GM23338 (cell line): Measurements from ENCODE around the gene ZMYND19. TPM values are rescaled to one million over a fixed set of nuclear protein-coding genes. Genes with fewer than 3 reads are reported as not detected.

ENCODE experiments used
- ATAC-seq: fragments of 200-7000 bp; cut with Tn5 transposase; 3 replicates; pipeline ENCODE4 v1.9.1; 2020
- DNase-seq: peaks from one replicate; pipeline ENCODE4 v3.0.0-alpha.2; 2015; ENCODE audit warnings: low spot score
- H2AFZ ChIP-seq: fragments of 200-600 bp; sonication (generic); 2 replicates; pipeline ENCODE4 v1.8.0; 2016; ENCODE audit warnings: antibody characterized with exemption, mild to moderate bottlenecking, moderate library complexity
- H3F3A ChIP-seq: fragments of 200-600 bp; sonication (generic); replicated peaks from 2 replicates; pipeline ENCODE4 v1.8.0; 2017; ENCODE audit warnings: antibody characterized with exemption, mixed run types, low read depth
- H3K27ac ChIP-seq: fragments of 200-600 bp; sonication (generic); 2 replicates; pipeline ENCODE4 v1.6.1; 2016; ENCODE audit warnings: low read depth
- H3K27me3 ChIP-seq: fragments of 200-600 bp; sonication (generic); 2 replicates; pipeline ENCODE4 v1.8.0; 2016; ENCODE audit warnings: mild to moderate bottlenecking, mixed run types, moderate library complexity; ENCODE audit not compliant: insufficient read depth
- H3K36me3 ChIP-seq: fragments of 200-600 bp; sonication (generic); 2 replicates; pipeline ENCODE4 v1.8.0; 2016; ENCODE audit warnings: mild to moderate bottlenecking; ENCODE audit not compliant: insufficient read depth
- H3K4me1 ChIP-seq: fragments of 200-600 bp; sonication (generic); 2 replicates; pipeline ENCODE4 v1.8.0; 2016; ENCODE audit warnings: mild to moderate bottlenecking, moderate library complexity; ENCODE audit not compliant: insufficient read depth
- H3K4me2 ChIP-seq: fragments of 200-600 bp; sonication (generic); 2 replicates; pipeline ENCODE4 v1.7.1; 2017; ENCODE audit warnings: mixed run types
- H3K4me3 ChIP-seq: fragments of 200-600 bp; sonication (generic); 2 replicates; pipeline ENCODE4 v1.6.1; 2016; ENCODE audit warnings: mixed run types
- H3K79me2 ChIP-seq: fragments of 200-600 bp; sonication (generic); replicated peaks from 2 replicates; pipeline ENCODE4 v1.8.0; 2017; ENCODE audit warnings: mild to moderate bottlenecking; ENCODE audit not compliant: insufficient read depth
- H3K9me2 ChIP-seq: fragments of 200-600 bp; sonication (generic); 2 replicates; pipeline ENCODE4 v1.8.0; 2017; ENCODE audit not compliant: insufficient read depth
- H4K20me1 ChIP-seq: fragments of 200-600 bp; sonication (generic); replicated peaks from 2 replicates; pipeline ENCODE4 v1.8.0; 2017; ENCODE audit warnings: mild to moderate bottlenecking; ENCODE audit not compliant: insufficient read depth
- H3K27ac Mint-ChIP-seq: 2 replicates; pipeline ENCODE4 v1.8.0; 2020; ENCODE audit warnings: inconsistent platforms, mild to moderate bottlenecking, moderate library complexity, mixed read lengths
- H3K27me3 Mint-ChIP-seq: 3 replicates; pipeline ENCODE4 v1.8.0; 2022; ENCODE audit warnings: low read depth, mild to moderate bottlenecking, moderate library complexity, mixed read lengths, inconsistent platforms; ENCODE audit not compliant: insufficient read depth, poor library complexity
- H3K36me3 Mint-ChIP-seq: 3 replicates; pipeline ENCODE4 v1.8.0; 2021; ENCODE audit warnings: low read depth, mild to moderate bottlenecking, inconsistent platforms, moderate library complexity, mixed read lengths
- H3K4me1 Mint-ChIP-seq: 3 replicates; pipeline ENCODE4 v1.8.0; 2020; ENCODE audit warnings: mild to moderate bottlenecking, inconsistent platforms, mixed read lengths
- H3K4me3 Mint-ChIP-seq: 3 replicates; pipeline ENCODE4 v1.8.0; 2021; ENCODE audit warnings: moderate library complexity, mild to moderate bottlenecking, inconsistent platforms, mixed read lengths
- H3K9me3 Mint-ChIP-seq: 3 replicates; pipeline ENCODE4 v1.8.0; 2020; ENCODE audit warnings: moderate library complexity, mild to moderate bottlenecking, inconsistent platforms, mixed read lengths
- CREB1 ChIP-seq: fragments of 250-450 bp; sonication (Bioruptor Pico); IDR thresholded peaks from 2 replicates; pipeline ENCODE4 v1.5.0; 2020; ENCODE audit warnings: low read depth, mild to moderate bottlenecking, moderate library complexity
- EZH2 ChIP-seq: fragments of 200-600 bp; sonication (generic); IDR thresholded peaks from one replicate; pipeline ENCODE4 v1.8.0; 2017; ENCODE audit warnings: antibody characterized with exemption, mild to moderate bottlenecking, low read depth; ENCODE audit not compliant: unreplicated experiment
- EZH2phosphoT487 ChIP-seq: fragments of 200-600 bp; sonication (generic); IDR thresholded peaks from one replicate; pipeline ENCODE4 v1.8.1; 2018; ENCODE audit warnings: antibody characterized with exemption; ENCODE audit not compliant: unreplicated experiment
- JUNB ChIP-seq: IDR thresholded peaks from one replicate; pipeline ENCODE4 v1.6.1; 2016; ENCODE audit warnings: antibody characterized with exemption; ENCODE audit not compliant: unreplicated experiment
- NANOG ChIP-seq: IDR thresholded peaks from 2 replicates; pipeline ENCODE4 v1.6.1; 2016; ENCODE audit warnings: antibody characterized with exemption, borderline replicate concordance
- POLR2AphosphoS5 ChIP-seq: IDR thresholded peaks from 2 replicates; pipeline ENCODE4 v1.6.1; 2016; ENCODE audit warnings: antibody characterized with exemption, low read depth
- REST ChIP-seq: IDR thresholded peaks from one replicate; pipeline ENCODE4 v1.6.1; 2018; ENCODE audit warnings: antibody characterized with exemption; ENCODE audit not compliant: unreplicated experiment
- STAT1 ChIP-seq: IDR thresholded peaks from one replicate; pipeline ENCODE4 v1.6.1; 2016; ENCODE audit warnings: antibody characterized with exemption; ENCODE audit not compliant: unreplicated experiment
- ZNF114 ChIP-seq: fragments of 250-450 bp; sonication (Bioruptor Pico); IDR thresholded peaks from 2 replicates; pipeline ENCODE4 v1.5.0; 2020; ENCODE audit warnings: mild to moderate bottlenecking, moderate library complexity
- ZNF331 ChIP-seq: fragments of 250-450 bp; sonication (Bioruptor Pico); IDR thresholded peaks from 2 replicates; pipeline ENCODE4 v1.5.0; 2020; ENCODE audit warnings: low read depth, mild to moderate bottlenecking, moderate library complexity
- ZNF462 ChIP-seq: fragments of 250-450 bp; sonication (Bioruptor Pico); IDR thresholded peaks from 2 replicates; pipeline ENCODE4 v1.5.0; 2020; ENCODE audit warnings: mild to moderate bottlenecking, moderate library complexity
- polyA plus RNA-seq: library from polyadenylated mRNA; unstranded; fragments of >200 nt; fragmentation: Nextera tagmentation; extraction: Ambion mirVana; gene quantifications from 2 replicates; pipeline ENCODE4 v1.2.1, GENCODE V29; 2016
- total RNA-seq: library from RNA; depleted of rRNA; stranded (reverse); fragments of >200 nt; shearing (Covaris generic); gene quantifications from 2 replicates; pipeline ENCODE4 v1.2.3, GENCODE V29; 2014
- TF ChIP-seq, protein P1 (sequence below): IDR thresholded peaks from 2 replicates; pipeline ENCODE4 v1.6.1; 2016; ENCODE audit warnings: antibody characterized with exemption
- TF ChIP-seq, protein P2 (sequence below), 2 experiments: fragments of 200-600 bp in 1 of 2; sonication (generic) in 1 of 2; conservative IDR thresholded peaks; 2 replicates each; pipeline versions ENCODE4 v1.5.1 to v1.6.1; 2016 to 2017; ENCODE audit warnings: antibody characterized with exemption in 2 of 2, low read depth in 2 of 2, mild to moderate bottlenecking in 2 of 2, moderate library complexity in 1 of 2

The ZMYND19 gene
- total and polyA plus RNA-seq, 2 experiments from 2014 or later, result 25.8 to 58.5 TPM

DNA sequence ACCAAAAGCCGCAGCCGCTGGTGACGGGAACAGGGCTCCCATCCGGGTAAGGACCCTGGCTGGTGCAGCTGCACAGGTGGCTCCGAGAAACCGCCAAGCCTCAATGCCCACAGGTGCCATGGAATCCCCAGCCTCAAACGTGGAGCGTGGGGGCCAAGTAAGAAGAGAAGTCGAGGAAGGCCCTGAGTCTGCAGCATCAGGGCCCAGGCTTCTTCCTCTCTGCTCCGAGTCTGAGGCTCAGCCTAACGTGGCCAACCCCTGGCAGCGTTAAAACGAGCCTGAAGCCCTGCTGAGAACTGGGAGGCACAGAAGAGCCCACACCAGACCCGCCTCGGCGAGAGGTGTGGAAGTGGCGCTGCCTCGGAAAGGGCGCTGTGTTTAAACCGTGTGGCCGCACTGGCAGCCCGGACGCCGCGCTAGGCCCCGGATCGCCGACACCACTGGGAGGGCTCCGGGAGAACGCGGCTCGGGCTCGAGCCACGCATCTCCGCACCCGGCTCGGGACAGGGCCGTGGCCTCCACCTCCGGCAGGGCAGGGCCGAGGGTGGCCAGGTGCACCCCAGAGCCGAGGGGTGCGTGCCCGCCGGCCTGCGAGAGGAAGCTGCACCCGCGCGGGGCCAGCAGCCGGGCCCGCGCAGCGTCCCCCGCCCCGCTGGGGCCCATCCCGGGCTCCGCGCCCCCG, 730 bp downstream of the ZMYND19 start:
- H3K27ac ChIP-seq, result no peak overlapping the region
- no peaks in the 10 kb centered on the region for H3K27me3 ChIP-seq
- peaks cover 14% of the 10 kb centered on the region; the same call in 1 of the 2 replicates for H4K20me1 ChIP-seq
- ATAC-seq (peak; percentile 5; the same call in 2 of the 3 replicates), DNase-seq (peak; percentile 25)
- TF ChIP-seq, protein P1, sequence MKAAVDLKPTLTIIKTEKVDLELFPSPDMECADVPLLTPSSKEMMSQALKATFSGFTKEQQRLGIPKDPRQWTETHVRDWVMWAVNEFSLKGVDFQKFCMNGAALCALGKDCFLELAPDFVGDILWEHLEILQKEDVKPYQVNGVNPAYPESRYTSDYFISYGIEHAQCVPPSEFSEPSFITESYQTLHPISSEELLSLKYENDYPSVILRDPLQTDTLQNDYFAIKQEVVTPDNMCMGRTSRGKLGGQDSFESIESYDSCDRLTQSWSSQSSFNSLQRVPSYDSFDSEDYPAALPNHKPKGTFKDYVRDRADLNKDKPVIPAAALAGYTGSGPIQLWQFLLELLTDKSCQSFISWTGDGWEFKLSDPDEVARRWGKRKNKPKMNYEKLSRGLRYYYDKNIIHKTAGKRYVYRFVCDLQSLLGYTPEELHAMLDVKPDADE, result no peak
- TF ChIP-seq ZNF114 (CRISPR knock-in tag), result no peak
- no peak for TF ChIP-seq POLR2AphosphoS5
- TF ChIP-seq ZNF462 (CRISPR knock-in tag), result no peak
- TF ChIP-seq EZH2, result no peak
- TF ChIP-seq EZH2phosphoT487, result no peak
- TF ChIP-seq REST, result no peak
- TF ChIP-seq, protein P2, sequence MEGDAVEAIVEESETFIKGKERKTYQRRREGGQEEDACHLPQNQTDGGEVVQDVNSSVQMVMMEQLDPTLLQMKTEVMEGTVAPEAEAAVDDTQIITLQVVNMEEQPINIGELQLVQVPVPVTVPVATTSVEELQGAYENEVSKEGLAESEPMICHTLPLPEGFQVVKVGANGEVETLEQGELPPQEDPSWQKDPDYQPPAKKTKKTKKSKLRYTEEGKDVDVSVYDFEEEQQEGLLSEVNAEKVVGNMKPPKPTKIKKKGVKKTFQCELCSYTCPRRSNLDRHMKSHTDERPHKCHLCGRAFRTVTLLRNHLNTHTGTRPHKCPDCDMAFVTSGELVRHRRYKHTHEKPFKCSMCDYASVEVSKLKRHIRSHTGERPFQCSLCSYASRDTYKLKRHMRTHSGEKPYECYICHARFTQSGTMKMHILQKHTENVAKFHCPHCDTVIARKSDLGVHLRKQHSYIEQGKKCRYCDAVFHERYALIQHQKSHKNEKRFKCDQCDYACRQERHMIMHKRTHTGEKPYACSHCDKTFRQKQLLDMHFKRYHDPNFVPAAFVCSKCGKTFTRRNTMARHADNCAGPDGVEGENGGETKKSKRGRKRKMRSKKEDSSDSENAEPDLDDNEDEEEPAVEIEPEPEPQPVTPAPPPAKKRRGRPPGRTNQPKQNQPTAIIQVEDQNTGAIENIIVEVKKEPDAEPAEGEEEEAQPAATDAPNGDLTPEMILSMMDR (conservative IDR thresholded peaks at IDR 0.05; ENCODE audit: low read depth in 2 of 2), result no peak
- TF ChIP-seq ZNF331 (CRISPR knock-in tag), result no peak
- no peak for TF ChIP-seq CREB1 (CRISPR knock-in tag)
- TF ChIP-seq STAT1, result no peak
- TF ChIP-seq NANOG, result no peak
- no peak for TF ChIP-seq JUNB
- H3K79me2 ChIP-seq, result peaks cover 17% of the 10 kb centered on the region
- Mint-ChIP-seq H3K4me3 (peak overlapping the region; percentile 88), H3K36me3 (peaks cover 43% of the 10 kb centered on the region), H3K9me3 (peaks cover 2% of the 10 kb centered on the region; the same call in 1 of the 3 replicates), H3K27ac (no peak overlapping the region), H3K4me1 (peaks cover 5% of the 10 kb centered on the region; the same call in 2 of the 3 replicates), H3K27me3 (peaks cover 15% of the 10 kb centered on the region)
- H3K4me3 ChIP-seq, result peak overlapping the region; percentile 79
- peaks cover 15% of the 10 kb centered on the region for H3K36me3 ChIP-seq
- peak overlapping the region; percentile 87 for H3K4me2 ChIP-seq
- H3K9me2 ChIP-seq, result no peaks in the 10 kb centered on the region
- 0 out of 2 replicates have a peak, but pooled peaks cover 7% of the 10 kb centered on the region for H3F3A ChIP-seq
- peaks cover 9% of the 10 kb centered on the region for H3K4me1 ChIP-seq
- H2AFZ ChIP-seq, result no peak overlapping the region
